Activated CD8-positive, alpha-beta memory T cell treated with anti-CD3 and anti-CD28 coated beads for 36 hours (primary cell): ENCODE data around the gene GFRA3. TPM values are rescaled to one million over a fixed set of nuclear protein-coding genes. Genes with fewer than 3 reads are reported as not detected.
"Not testable (repeated sequence)": the region's sequence is repeated elsewhere in the genome, so short reads cannot be mapped to it uniquely, and the experiment has no call there.

Experiments used
- CTCF ChIA-PET: fragments of 350-600 bp; sonication (Branson Sonifier 250); formaldehyde crosslinking; loops from one replicate; lab custom pipeline; 2021; ENCODE audit warnings: antibody characterized with exemption; lab: Charles Lee
- POLR2A ChIA-PET: fragments of 350-600 bp; sonication (Branson Sonifier 250); formaldehyde crosslinking; loops from one replicate; lab custom pipeline; 2021; ENCODE audit warnings: antibody characterized with exemption; lab: Charles Lee
- total RNA-seq, 2 experiments: library from RNA; stranded (reverse); gene quantifications; one replicate each; pipeline ENCODE4 v1.2.3, GENCODE V29; 2021

Gene GFRA3, protein sequence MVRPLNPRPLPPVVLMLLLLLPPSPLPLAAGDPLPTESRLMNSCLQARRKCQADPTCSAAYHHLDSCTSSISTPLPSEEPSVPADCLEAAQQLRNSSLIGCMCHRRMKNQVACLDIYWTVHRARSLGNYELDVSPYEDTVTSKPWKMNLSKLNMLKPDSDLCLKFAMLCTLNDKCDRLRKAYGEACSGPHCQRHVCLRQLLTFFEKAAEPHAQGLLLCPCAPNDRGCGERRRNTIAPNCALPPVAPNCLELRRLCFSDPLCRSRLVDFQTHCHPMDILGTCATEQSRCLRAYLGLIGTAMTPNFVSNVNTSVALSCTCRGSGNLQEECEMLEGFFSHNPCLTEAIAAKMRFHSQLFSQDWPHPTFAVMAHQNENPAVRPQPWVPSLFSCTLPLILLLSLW
- total RNA-seq = under 1 TPM in 1 of 2 experiments, not detected in 1; 0.10 TPM

DNA sequence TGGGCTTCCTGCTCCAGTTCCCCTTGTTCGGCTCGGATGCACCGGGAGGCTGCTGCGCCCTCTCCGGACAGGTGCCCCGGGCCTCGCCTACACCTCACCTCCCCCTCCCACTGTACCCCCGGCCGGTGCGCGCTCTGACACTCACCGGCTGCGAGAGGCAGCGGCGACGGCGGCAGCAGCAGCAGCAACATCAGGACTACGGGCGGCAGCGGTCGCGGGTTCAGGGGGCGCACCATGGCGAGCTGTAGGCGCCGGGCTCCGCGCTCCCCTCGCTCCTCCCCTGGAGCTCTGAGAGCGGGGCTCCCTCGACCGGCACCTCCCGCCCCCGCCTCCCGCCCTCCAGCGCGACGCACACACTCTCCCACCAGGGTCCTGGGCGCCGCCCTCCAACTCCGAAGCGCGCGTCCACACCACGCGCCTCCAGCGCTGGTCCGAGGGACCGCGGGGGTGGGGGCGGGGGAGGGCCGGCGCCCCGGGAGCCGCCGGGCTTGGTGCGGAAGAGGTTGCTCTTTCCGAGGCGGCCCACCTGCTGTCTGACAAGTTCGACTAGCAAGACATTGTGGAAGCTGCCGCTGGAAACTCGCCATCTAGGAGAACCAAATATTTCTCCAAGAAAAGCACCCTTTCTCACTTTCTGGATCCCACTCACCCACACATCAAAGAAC is at the start of gene GFRA3:
Gene GFRA3, minus strand, starts transcription at position 433 of the 665 bp plus-strand sequence. Its CDS starts 197 bp downstream, at position 236.
- CTCF ChIA-PET = no interaction called here
- POLR2A ChIA-PET = no interaction called here

DNA sequence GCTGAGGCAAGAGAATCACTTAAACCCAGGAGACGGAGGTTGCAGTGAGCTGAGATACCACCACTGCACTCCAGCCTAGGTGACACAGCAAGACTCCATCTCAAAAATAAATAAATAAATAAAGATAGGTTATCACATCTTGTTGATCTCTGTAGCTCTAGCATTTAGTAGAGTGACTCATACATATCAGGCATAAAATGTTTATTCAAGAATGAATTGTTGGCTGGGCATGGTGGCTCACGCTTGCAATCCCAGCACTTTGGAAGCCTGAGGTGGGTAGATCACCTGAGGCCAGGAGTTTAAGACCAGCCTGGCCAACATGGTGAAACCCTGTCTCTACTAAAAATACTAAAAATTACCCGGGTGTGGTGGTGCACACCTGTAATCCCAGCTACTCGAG is 43.8 kb upstream of the GFRA3 start:
- CTCF ChIA-PET, POLR2A ChIA-PET: not testable (repeated sequence)

DNA sequence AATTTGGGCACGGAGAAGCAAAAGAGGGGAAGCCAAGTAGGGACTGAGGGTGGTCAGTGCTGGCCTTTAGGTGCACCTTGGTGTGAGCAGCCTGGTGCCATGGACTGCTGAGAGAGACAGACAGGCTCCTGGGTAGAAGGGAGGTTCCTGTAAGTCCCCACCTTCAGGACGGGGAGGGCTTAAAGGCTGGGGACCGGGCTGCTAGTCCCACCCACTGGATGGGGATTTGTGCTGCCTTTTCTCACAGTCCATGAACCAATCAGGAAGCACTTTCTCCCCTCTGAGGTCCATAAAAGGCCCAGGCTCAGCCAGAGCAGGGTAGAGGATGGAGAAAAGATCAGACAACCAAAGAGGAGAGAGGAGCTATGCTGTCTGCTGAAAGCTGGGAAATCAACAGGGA is 41.9 kb upstream of the GFRA3 start:
- CTCF ChIA-PET = no interaction called here
- POLR2A ChIA-PET = no interaction called here

DNA sequence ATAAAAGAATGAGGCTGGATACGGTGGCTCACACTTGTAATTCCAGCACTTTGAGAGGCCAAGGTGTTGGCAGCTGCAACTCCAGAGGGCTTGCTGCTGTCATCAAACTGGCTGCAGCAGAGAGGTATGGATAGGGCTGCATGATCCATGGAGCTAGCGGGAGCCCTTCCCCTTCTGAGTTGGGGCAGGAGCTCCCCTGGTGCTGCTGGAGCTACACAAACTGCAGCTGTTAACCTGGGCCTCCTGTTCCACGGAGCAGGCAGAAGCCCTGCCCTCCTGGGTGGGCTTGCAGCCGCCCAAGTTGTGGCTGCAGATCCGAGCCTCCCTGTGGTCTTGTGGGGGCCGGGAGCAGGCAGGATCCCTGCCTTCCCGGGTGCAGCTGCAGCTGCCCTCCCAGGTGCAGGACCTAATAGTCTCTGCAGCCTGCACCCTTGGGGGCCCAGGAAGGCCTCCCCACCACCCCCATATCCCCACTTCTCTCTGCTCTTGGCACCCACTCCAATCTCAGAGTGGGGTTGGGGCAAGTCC is 41.4 kb upstream of the GFRA3 start:
- CTCF ChIA-PET = no interaction called here
- POLR2A ChIA-PET = interaction anchor here (0.5 kb wide), 1 partner anchor 60 kb away, joined by 4 read pairs; no protein-coding TSS in a partner anchor

DNA sequence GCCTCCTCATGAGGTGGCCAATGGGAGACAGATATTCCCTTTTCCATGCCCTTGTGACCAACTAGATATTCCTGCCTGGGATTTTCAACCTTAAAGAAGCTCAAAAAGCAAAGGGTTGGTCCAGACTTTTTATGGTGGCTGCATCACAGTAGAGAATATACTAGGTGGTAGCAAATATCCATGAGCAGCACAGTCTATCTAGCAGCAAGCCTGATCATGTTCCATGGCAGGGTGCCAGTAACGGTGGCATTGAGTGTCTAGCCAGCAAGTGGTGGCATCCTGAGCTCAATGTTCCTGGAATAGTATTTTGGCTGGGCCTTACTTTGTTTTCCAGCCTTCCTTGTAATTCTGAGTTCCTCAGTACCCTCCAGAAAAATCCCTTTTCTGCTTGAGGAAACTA is 31.4 kb upstream of the GFRA3 start:
- ChIA-PET POLR2A (no interaction called here), CTCF (no interaction called here)

DNA sequence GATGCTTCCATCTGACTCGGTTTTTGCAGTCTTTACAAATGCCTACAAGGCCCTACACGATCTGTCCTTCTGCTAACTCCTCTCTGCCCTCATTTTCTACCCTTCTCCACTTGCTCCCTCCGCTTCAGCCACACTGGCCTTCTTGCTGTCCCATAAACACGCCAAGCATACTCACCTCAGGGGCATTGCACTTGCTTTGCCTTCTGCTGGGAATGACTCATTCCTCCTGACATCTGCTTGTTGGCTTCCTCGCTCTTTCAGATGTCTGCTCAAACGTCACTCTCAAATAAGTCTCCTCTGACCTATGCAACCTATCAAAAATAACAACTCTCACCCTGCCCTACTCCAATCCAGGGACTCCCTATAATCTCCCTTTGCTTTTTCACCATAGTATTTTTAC is 29.0 kb upstream of the GFRA3 start:
- ChIA-PET CTCF (no interaction called here), POLR2A (no interaction called here)

DNA sequence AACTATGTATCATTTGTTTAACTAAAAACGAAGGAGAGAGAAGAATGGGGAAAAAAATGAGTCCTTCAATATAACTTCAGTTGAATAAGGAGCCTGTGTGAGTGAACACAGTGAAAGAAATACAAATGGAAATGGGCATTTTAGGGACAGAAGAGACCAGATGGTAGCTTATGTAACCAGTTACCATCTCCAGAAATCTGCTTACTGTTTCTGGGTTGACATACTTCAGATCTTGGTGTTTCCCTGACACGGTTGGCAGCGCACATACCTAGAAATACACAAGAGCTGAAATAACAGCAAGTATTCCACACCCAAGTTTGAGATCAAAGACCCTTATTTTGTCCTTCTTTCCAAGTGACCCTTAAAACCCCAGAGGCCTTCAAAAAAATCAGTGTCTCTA is 14.9 kb upstream of the GFRA3 start:
- POLR2A ChIA-PET = interaction anchor here (0.5 kb wide), 1 partner anchor 410 kb away, joined by 6 read pairs; no protein-coding TSS in a partner anchor
- CTCF ChIA-PET = no interaction called here

DNA sequence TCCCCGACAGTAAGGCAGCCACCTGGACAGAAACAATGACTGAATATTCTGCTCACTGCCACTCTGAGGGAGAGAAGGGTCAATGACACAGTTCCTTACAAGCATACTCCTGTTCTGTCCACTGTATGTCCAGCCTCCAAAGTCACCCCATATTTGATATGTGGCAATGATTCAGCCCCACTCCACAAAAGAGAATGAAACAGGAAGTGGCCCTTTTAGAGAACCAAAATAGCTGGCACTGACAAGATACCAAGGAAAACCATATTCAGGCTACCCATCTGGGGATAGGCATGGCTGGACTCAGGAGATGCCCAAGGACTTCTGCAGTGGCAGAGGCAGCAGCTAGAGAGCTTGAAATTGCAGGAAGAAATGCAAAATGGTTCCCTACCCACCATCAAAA is 12.8 kb upstream of the GFRA3 start:
- CTCF ChIA-PET = no interaction called here

DNA sequence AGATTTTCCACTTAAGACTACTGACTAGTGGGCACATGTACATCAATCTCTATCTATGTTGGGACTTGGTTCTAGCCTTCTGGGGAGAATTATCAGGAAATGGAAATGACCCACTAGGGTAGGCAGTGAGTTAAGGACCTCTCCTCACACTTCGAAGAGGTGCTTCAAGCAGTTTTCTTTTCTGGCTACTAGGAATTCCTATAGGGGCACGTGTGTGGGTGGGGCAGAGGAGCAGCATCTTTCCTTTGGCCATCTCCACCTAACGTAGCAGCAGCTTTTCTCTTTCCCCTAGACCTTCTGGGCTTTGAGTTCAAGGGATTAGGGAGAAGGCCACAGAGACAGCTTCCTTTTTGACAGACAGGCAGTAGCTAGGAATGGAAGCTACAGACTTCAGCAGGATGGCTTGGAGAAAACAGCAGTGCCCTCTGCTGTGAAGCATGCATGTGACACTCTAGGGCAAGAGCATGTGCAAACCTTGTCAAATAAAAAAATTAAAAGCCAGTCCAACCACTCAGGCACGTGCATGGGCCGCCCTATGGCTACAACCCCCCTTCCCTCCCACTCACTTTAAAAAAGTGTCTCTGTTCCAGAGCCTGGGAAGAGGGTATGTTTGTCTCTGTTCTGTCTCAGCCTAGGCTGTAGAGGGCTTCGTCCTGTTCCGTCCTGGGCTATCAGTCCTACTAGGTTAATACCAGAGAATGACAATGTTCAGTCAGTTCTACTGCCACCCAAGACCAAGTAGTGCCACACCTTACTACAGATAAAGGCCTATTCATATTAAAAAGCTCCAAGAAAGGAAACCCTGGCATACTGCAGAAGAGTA is 8.7 kb upstream of the GFRA3 start:
- ChIA-PET CTCF (interaction anchor here (0.6 kb wide), 1 partner anchor 464 kb away, joined by 4 read pairs; no protein-coding TSS in a partner anchor), POLR2A (no interaction called here)

More for the DNA sequence above, 12.8 kb upstream of the GFRA3 start:
- POLR2A ChIA-PET = no interaction called here

DNA sequence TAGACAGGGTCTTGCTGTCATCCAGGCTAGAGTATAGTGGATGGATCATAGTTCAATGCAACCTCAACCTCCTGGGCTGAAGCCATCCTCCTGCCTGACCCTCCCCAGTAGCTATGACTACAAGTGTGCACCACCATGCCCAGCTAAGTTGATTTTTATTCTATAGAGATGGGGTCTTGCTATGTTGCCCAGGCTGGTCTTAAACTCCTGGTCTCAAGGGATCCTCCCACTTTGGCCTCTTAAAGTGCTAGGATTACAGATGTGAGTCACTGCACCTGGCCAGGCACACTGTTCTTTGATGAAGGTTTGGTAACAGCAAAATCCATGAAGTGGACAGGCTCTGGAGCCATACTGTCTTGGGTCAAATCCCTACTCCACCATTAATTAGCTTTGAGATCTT is 6.5 kb upstream of the GFRA3 start:
- CTCF ChIA-PET = interaction anchor here (1.2 kb wide), 1 partner anchor 13 kb away, joined by 3 read pairs; no protein-coding TSS in a partner anchor
- POLR2A ChIA-PET = no interaction called here

DNA sequence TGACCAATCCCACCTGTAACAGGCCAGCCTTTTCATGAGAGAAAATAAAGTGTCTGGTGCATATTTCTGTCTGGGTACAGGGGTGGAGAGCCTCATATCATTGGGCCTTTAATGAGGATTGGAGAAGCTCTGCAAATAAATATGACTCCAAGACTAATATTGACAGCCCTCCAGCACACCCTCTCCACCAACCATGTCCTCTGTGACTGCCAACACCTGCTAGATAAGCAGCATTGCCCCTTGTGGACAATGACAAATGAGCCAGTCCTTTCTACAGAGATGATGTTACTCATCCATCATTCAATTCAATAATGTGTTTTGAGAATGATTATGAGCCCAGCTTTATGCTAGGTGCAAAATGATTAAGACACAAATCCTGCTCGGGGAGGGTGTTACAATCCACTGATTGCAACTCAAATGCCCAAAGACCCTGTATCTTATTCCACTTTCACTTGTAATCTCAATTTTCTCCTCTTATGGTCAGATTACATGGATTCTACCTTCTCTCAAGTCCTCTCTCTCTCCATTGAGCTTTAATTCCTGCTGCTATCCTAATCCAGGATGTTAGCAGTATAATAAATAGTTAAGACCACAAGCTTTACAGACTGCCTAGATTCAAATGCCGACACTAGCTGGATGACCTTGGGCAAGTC is 2.1 kb upstream of the GFRA3 start:
- ChIA-PET POLR2A (no interaction called here), CTCF (interaction anchor here (1.3 kb wide), 1 partner anchor 10 kb away, joined by 3 read pairs; no protein-coding TSS in a partner anchor)

DNA sequence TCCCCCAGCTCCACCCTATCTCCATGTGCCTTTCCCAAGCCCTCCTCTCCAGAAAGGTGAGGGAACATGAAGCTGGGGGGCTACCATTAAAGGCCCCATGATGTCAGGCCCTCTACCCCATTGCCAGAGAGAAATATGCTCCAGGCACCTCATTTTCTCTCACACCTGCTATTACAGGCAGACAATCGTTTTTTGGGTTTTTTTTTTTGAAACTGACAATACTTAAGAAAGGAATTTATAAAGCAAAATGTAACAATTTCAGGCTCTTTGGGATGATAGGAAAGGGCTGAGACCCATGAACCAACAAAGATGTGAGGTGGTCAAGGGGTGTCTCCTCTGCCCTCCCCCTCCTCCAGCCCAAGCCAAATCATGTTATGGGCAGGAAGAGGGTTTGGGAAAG is 1.5 kb upstream of the GFRA3 start:
- CTCF ChIA-PET = interaction anchor here (1.3 kb wide), 1 partner anchor 9 kb away, joined by 3 read pairs; no protein-coding TSS in a partner anchor
- POLR2A ChIA-PET = no interaction called here

DNA sequence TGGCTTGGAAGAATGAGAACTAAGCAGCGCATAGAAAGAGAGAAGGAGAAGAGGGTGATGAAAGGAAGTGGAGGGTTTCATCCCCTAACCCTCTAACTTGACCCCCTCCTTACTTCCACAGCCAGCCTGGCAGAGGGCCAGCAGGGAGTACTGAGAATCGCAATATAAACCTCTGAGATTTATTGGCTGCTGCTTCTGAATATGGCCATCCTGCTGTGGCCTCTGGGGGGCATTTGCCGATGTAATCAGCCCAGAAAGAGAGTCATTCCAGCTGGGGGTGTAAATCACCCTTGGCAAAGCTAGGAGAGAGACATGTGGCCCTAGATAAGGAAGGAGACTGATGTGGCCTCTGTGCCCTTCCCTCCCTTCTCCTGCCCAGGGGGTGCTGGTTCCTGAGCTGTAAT is 960 bp upstream of the GFRA3 start:
- CTCF ChIA-PET = interaction anchor here (1.3 kb wide), 1 partner anchor 9 kb away, joined by 3 read pairs; no protein-coding TSS in a partner anchor
- POLR2A ChIA-PET = no interaction called here

DNA sequence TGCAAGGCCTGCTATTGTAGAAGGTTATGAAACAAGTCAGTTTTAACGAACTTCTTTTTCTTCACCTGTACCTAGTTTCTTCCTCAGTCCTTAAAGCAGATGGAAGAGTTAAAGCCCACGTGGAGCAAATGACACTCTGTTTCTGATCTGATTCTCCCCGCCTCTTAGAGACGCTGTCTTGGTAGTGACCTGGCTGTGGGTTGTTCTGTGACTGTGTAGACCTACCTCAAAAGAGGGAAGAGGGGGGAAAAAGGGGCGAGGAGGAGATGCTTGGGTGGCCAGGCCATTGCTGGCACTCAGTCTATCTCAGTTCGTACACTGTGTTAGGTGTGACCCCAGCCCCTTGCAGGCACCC is 610 bp downstream of the GFRA3 start:
- POLR2A ChIA-PET = no interaction called here
- CTCF ChIA-PET = no interaction called here

DNA sequence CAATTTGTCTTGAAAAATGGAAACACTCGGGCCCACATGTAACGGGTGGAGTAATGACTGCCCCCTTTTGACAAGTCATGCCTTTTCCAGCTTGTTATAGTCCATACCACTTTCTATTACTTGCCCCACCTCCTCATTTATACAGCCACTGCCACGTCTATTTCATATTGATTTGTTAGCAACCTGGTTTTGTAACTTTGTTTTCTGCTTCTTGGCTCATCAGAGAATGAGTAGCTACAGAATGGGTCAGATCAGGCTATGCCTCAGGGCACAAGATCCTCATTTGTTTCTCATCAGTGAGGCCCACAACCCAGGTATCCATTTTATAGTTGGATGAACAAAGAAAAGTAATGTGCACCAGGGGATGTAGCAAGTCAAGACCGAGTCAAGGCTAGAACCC is 1.7 kb downstream of the GFRA3 start:
- CTCF ChIA-PET = no interaction called here

DNA sequence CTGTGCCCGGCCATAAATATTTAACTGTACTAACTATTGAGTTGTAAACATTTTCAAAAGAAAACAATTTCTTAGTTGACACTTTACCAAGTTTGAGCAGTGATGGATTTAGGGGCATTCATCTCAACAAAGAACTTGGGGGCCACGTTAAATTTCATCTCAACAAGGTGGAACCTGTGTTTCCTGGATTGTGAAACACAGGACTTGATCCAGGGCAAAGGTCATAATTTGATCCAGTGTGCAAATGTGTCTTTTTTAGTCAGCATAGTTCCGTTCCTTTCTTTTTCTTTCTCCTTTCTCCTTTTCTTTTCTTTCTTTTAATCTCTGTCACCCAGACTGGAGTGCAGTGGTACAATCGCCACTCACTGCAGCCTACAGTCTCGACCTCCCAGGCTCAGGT is 3.1 kb downstream of the GFRA3 start:
- ChIA-PET CTCF (no interaction called here), POLR2A (no interaction called here)

More for the DNA sequence above, 1.7 kb downstream of the GFRA3 start:
- POLR2A ChIA-PET = no interaction called here

DNA sequence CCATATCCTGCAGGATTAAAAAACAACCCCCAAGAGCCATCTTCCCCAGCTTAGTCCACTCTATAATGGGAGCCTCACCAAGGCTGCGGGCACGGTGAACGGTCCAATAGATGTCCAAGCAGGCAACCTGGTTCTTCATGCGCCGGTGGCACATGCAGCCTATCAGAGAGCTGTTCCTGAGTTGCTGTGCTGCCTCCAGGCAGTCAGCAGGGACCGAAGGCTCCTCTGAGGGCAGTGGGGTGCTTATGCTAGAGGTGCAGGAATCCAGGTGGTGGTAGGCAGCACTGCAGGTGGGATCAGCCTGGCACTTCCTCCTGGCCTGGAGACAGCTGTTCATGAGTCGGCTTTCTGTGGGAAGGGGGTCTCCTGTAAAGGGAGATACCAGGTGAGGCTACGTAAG is 10.2 kb downstream of the GFRA3 start:
- CTCF ChIA-PET = no interaction called here

DNA sequence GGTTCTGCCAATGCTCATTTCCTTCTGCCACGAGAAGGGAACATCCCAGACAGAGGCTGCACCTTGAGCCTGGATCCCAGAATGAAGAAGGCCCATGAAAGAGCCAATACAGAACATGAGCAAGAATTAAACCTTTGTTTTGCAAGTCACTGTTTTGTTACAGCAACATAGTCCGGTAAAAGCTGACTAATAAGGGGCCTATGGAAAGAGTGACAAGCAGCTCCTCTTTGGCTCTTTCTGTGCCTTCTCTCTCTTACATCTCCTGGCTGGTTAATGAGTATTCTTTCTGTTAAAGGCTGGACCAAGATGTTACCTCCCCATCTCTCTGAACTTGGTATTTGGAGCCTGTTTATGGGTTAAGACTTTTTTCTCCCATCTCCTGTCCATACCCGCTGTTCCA is 10.8 kb downstream of the GFRA3 start:
- POLR2A ChIA-PET = no interaction called here
- CTCF ChIA-PET = no interaction called here

More for the DNA sequence above, 10.2 kb downstream of the GFRA3 start:
- POLR2A ChIA-PET = no interaction called here
